ENCODE measurements around the gene BSN. TPM values are rescaled to one million over a fixed set of nuclear protein-coding genes. Genes with fewer than 3 reads are reported as not detected.

The BSN gene
- polyA plus RNA-seq, 2 of the 4 experiments (the other 2 are of a cell fraction), result 0.04 to 0.08 TPM

DNA sequence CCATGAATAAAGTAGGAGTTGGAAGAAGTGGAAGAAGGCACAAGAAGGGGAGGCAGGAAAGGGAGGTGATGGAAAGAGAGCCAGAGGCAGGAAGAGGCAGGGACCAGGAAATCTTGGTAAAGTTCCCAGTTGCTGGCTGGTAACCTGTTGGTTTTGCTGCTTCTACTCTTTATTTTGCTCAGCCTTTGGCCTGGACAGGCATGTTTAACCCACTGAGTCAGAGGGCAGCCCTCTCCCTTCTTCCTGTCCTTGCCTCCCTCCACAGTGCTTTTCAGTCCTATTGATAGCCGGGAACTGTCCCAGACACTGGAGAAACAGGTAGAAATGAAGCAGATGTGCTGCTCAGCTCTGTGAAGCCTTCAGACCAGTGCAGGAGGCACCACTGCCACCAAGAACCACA, 76.5 kb downstream of the BSN start:
- ChIA-PET POLR2A (no interaction called here), CTCF (interaction anchor here (0.6 kb wide), 1 partner anchor 41 kb away, joined by 3 read pairs; no protein-coding TSS in a partner anchor)

DNA sequence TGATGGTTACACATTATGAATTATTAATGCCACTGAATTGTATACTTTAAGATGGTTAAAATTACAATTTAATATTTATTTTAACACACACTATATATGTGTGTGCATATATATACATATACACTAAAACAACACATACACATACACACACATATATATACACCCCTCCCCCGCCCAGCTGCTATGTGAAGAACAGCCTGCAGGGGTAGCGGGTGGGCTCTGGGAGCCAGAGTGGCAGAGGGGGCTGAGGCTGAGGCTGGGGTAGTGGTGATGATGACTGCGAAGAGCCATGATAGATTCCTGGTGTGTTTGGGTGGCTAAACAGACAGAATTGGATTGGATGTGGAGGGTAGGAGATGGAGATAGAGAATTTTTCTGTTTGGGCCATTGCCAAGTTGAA, 80.5 kb downstream of the BSN start:
- Histone ChIP-seq H3K27ac (no peak overlapping the region), H3K4me2 (no peak overlapping the region), H3K9me3 (peaks cover 6% of the 10 kb centered on the region; the same call in 2 of the 3 replicates), H3K4me3 (no peak overlapping the region), H3K4me1 (peaks cover 10% of the 10 kb centered on the region; the same call in 2 of the 3 replicates)
- ChIA-PET CTCF (no interaction called here), POLR2A (no interaction called here)
- no peak for ATAC-seq
- DNase-seq (ENCODE audit: low read depth in 1 of 2, low spot score in 1 of 2), result no peak
- 53% methylated on average over 3 of the region's 3 CpGs for WGBS (ENCODE audit: missing lambda C conversion rate)
- FAIRE-seq, result no peak
- TF ChIP-seq CHD2 (IDR thresholded peaks at IDR 0.05; ENCODE audit: low read length, partially characterized antibody), result no peak
- no peak for TF ChIP-seq HDAC2 (IDR thresholded peaks at IDR 0.05)
- no peak for TF ChIP-seq CBX8 (IDR thresholded peaks at IDR 0.05)
- no peak for TF ChIP-seq RARB (CRISPR knock-in tag; IDR thresholded peaks at IDR 0.05)
- no peak for TF ChIP-seq FOSL2 (IDR thresholded peaks at IDR 0.05)
- TF ChIP-seq FOSL2 (CRISPR knock-in tag; IDR thresholded peaks at IDR 0.05), result no peak
- TF ChIP-seq, protein P1, sequence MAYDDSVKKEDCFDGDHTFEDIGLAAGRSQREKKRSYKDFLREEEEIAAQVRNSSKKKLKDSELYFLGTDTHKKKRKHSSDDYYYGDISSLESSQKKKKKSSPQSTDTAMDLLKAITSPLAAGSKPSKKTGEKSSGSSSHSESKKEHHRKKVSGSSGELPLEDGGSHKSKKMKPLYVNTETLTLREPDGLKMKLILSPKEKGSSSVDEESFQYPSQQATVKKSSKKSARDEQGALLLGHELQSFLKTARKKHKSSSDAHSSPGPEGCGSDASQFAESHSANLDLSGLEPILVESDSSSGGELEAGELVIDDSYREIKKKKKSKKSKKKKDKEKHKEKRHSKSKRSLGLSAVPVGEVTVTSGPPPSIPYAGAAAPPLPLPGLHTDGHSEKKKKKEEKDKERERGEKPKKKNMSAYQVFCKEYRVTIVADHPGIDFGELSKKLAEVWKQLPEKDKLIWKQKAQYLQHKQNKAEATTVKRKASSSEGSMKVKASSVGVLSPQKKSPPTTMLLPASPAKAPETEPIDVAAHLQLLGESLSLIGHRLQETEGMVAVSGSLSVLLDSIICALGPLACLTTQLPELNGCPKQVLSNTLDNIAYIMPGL (CRISPR knock-in tag; IDR thresholded peaks at IDR 0.05; ENCODE audit: borderline replicate concordance), result no peak
- TF ChIP-seq KDM5A (IDR thresholded peaks at IDR 0.05), result no peak
- TF ChIP-seq MAZ (IDR thresholded peaks at IDR 0.05; ENCODE audit: borderline replicate concordance, low read depth, low read length), result no peak
- no peak for TF ChIP-seq TP53 (CRISPR knock-in tag; IDR thresholded peaks at IDR 0.05)
- TF ChIP-seq EHMT2 (IDR thresholded peaks at IDR 0.05; ENCODE audit: low read depth), result no peak
- TF ChIP-seq RAD21 (conservative IDR thresholded peaks at IDR 0.05 in 1 of 2, IDR thresholded peaks at IDR 0.05 in 1 of 2), result no peak
- TF ChIP-seq NPAS2 (CRISPR knock-in tag; IDR thresholded peaks at IDR 0.05; ENCODE audit: borderline replicate concordance), result no peak
- no peak for TF ChIP-seq RNF2 (IDR thresholded peaks at IDR 0.05; ENCODE audit: borderline replicate concordance, low read depth)
- TF ChIP-seq ZFP36 (IDR thresholded peaks at IDR 0.05; ENCODE audit: borderline replicate concordance, partially characterized antibody), result no peak
- no peak for TF ChIP-seq ELK1 (IDR thresholded peaks at IDR 0.05; ENCODE audit: low read depth, low read length)
- TF ChIP-seq PBX3 (IDR thresholded peaks at IDR 0.05), result no peak

More for the DNA sequence above, 76.5 kb downstream of the BSN start:
- no peak for TF ChIP-seq BHLHE40 (IDR thresholded peaks at IDR 0.05; ENCODE audit: low read depth, low read length)
- TF ChIP-seq HDAC2 (IDR thresholded peaks at IDR 0.05), result no peak
- no peak for TF ChIP-seq ZC3H11A (IDR thresholded peaks at IDR 0.05)
- TF ChIP-seq ZNF302 (CRISPR knock-in tag; IDR thresholded peaks at IDR 0.05), result no peak
- TF ChIP-seq SMC3 (IDR thresholded peaks at IDR 0.05), result no peak
- TF ChIP-seq, protein P2, sequence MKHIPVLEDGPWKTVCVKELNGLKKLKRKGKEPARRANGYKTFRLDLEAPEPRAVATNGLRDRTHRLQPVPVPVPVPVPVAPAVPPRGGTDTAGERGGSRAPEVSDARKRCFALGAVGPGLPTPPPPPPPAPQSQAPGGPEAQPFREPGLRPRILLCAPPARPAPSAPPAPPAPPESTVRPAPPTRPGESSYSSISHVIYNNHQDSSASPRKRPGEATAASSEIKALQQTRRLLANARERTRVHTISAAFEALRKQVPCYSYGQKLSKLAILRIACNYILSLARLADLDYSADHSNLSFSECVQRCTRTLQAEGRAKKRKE (CRISPR knock-in tag; IDR thresholded peaks at IDR 0.05; ENCODE audit: low read depth), result no peak
- TF ChIP-seq TFCP2L1 (CRISPR knock-in tag; IDR thresholded peaks at IDR 0.05), result no peak
- TF ChIP-seq FOXS1 (CRISPR knock-in tag; IDR thresholded peaks at IDR 0.05), result no peak
- TF ChIP-seq ZSCAN20 (CRISPR knock-in tag; IDR thresholded peaks at IDR 0.05), result no peak
- no peak for TF ChIP-seq POLR2AphosphoS2 (conservative IDR thresholded peaks at IDR 0.05; ENCODE audit: low read length)
- no peak for TF ChIP-seq ELK1 (IDR thresholded peaks at IDR 0.05; ENCODE audit: low read depth, low read length)
- TF ChIP-seq NR3C1 (IDR thresholded peaks at IDR 0.05), result no peak
- TF ChIP-seq NPAS2 (CRISPR knock-in tag; IDR thresholded peaks at IDR 0.05; ENCODE audit: borderline replicate concordance), result no peak
- TF ChIP-seq EP300 (IDR thresholded peaks at IDR 0.05), result no peak
- TF ChIP-seq CTCF (IDR thresholded peaks at IDR 0.05), result no peak
- no peak for DNase-seq (ENCODE audit: low read depth in 1 of 2, low spot score in 1 of 2)
- Histone ChIP-seq H3K4me1 (no peaks in the 10 kb centered on the region), H3K27ac (no peak overlapping the region), H3K4me2 (no peak overlapping the region), H3K9me3 (peaks cover 6% of the 10 kb centered on the region; the same call in 2 of the 3 replicates), H3K4me3 (no peak overlapping the region)
- 64% methylated on average over 1 of the region's 1 CpG for WGBS (ENCODE audit: missing lambda C conversion rate)
- no peak for FAIRE-seq
- no peak for ATAC-seq
